AG09309 (cell line): Measurements from ENCODE around the gene FSTL4.

ENCODE experiments used
- DNase-seq: peaks from one replicate; pipeline ENCODE4 v3.0.0-alpha.2; 2010; ENCODE audit warnings: low read depth
- H3K4me3 ChIP-seq: 2 replicates; pipeline ENCODE4 v1.5.1; 2011; ENCODE audit warnings: mild to moderate bottlenecking, low read depth, low read length, moderate library complexity; ENCODE audit not compliant: control insufficient read depth
- TF ChIP-seq, protein P1 (sequence below): IDR thresholded peaks from 2 replicates; pipeline ENCODE4 v1.5.1; 2011; ENCODE audit warnings: mild to moderate bottlenecking, low read depth, low read length, inconsistent platforms; ENCODE audit not compliant: insufficient read depth, control insufficient read depth; ENCODE audit errors: missing control alignments

Gene FSTL4

DNA sequence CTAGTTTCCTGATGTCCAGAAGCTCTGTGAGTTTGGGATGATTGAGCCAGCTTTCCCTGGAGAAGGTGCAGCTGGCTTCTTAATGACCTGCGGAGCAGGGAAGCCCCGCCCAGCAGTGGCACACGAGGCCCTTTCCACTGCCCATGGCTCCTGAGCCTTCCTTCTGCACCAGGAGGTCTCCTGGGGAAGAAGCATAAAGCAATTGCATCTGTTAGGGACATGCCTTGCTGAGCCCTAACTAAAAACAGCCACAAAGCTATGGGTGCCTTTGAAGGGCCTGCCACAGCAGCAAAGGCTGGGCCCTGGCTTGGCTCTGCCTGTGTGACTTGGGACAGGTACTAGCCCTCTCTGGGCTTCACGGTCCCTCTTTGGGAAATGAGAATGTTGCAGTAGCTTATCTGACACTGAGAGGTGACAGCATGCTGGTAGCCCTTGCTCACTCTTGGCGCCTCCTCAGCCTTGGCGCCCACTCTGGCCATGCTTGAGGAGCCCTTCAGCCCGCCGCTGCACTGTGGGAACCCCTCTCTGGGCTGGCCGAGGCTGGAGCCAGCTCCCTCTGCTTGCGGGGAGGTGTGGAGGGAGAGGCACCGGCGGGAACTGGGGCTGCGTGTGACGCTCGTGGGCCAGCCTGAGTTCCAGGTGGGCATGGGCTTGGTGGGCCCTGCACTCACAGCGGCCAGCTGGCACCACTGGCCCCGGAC is 218.4 kb downstream of the FSTL4 start:
- H3K4me3 ChIP-seq: no peak overlapping the region
- no peak for DNase-seq
- TF ChIP-seq, protein P1, sequence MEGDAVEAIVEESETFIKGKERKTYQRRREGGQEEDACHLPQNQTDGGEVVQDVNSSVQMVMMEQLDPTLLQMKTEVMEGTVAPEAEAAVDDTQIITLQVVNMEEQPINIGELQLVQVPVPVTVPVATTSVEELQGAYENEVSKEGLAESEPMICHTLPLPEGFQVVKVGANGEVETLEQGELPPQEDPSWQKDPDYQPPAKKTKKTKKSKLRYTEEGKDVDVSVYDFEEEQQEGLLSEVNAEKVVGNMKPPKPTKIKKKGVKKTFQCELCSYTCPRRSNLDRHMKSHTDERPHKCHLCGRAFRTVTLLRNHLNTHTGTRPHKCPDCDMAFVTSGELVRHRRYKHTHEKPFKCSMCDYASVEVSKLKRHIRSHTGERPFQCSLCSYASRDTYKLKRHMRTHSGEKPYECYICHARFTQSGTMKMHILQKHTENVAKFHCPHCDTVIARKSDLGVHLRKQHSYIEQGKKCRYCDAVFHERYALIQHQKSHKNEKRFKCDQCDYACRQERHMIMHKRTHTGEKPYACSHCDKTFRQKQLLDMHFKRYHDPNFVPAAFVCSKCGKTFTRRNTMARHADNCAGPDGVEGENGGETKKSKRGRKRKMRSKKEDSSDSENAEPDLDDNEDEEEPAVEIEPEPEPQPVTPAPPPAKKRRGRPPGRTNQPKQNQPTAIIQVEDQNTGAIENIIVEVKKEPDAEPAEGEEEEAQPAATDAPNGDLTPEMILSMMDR: no peak

DNA sequence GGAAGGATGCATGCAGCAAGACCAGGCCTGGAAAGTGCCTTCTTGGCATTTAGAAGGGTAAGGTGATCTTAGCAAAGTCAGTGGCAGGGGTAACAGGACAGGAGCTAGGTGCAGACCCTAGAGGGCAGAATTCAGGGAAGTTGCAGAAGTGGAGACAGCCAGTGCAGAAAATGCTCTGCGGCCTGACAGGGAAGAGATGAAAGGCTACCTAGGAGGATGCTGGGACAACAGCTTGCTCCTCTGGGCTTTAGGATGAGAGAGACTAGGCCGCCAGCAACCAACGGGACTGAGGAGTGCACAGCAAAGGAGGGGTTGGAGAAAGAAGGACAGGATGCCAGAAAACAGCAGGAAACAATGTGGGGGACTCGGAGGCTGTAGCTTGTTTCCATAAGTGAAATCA is 219.9 kb downstream of the FSTL4 start:
- DNase-seq: no peak
- no peak overlapping the region for H3K4me3 ChIP-seq
- TF ChIP-seq, protein P1: no peak

DNA sequence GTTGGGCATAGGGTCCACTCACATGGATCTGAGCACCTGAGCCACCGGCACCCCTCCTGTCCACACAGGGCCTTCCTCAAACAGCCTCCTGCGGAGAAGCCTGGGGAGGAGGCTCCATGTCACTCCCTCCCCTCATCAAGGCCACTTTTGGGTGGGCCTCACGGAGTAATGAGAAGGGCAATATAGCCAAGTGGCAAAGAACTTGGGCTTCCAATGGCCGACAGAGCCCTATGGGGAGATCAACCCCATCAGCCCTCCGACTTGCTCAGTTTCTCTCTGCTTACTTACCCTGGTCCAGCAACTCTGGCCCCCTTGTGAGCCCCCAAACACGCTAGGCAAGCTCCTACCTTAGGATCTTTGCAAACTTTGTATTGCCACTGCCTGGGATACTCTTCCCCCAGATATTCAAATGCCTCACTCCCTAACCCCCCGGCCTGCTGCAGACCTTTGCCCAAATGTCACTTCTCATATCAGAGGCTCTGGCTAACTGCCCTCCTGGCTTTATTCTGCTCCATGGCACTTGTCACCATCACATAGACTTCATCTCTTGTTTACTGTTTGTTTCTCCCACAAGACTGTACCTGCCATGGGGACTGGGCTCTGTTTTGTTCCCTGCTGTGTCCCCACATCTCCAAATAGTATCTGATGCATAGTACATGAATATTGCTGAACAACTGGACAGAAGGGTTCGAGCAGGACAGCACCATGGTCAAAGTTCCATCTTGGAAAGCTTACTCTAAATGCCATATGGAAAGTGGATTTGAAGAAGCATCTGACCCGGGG is 220.8 kb downstream of the FSTL4 start:
- TF ChIP-seq, protein P1: no peak
- DNase-seq: no peak
- no peak overlapping the region for H3K4me3 ChIP-seq

DNA sequence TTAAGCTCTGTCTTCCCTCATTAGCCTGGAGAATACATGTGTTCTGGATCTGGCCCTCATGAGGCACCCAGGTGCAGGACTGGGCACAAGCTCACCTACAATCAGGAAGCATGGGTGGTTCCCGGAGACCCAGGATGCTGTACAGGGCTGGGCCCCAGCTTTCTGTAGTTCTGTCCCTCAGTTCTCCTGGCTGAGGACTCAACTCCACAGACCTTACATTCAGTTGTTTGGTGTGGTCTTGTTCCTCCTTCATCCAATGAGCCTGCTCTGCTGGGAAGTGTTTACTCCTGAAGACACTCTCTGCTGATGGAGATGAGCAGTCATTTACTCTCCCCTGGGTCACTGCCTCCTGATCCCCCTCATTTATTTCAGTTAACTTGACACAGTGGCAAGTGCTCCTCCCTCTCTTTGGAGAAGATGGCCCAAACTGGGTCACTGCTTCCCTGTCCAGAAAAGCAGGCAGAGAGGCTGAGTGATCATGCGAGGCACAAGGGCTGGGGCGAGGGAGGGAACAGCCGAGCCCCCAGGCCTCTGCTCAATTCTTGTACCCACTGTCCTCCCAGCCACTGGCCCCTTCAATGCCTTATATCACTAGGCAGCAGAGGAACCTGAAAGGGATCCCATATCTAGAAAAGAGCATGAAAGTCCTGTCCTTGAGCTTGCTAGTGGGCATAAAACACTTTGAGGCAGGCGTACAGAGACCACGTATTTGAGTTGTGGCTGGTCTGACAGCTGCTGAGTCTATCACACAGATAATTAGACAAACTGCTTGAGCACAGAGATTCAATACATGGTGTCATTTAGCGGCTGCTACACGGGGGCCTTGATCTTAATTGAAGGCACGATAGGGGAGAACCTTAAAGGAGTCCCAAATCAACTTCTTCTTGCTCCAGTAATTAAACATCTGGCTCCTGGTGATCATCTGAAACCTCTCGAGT is 221.7 kb downstream of the FSTL4 start:
- DNase-seq: no peak
- TF ChIP-seq, protein P1: no peak
- no peak overlapping the region for H3K4me3 ChIP-seq

DNA sequence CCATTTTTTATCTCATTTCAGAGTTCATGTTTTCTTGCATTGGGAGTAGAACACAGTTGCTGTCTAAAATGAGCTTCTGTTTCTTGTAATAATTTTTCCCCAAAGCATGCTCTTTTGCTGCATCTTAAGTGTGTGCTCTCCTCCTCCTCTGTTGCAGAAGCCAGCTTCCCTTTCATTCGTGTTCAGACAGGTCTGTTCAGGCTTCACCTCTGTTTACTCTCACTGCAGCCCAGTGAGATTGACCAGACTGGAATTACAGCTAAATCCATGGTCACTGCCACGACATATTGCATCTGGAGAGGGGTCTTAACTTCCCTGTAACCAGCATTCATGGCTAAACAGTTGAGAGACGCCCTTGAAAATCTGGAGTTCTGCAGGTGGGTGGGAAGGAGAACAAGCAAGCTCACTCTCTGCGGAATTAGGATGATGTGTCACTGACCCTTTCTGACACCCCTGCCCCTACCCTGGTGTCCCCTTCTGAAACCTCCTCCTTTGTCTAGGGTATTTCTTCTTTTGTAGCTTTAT is 223.2 kb downstream of the FSTL4 start:
- DNase-seq: no peak
- TF ChIP-seq, protein P1: no peak
- H3K4me3 ChIP-seq: no peak overlapping the region

DNA sequence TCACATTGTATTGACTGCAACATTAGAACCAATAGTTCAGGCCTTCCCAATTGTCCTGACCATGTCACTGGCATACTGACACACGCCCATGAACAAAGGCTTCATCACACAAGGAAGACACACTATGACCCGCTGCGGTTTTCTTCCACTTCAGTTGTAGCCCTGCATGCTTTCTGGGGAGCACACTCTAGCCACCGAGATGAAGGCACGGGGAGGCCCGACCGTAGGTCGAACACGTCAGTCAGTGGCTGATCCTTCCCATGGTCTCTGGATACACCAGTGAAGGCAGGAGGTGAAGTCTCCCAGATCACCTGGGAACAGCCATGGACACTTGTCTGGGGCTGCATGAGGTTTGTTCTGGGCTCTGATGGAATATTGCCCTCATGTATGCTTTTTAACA is 224.7 kb downstream of the FSTL4 start:
- TF ChIP-seq, protein P1: no peak
- no peak overlapping the region for H3K4me3 ChIP-seq

More for the DNA sequence above, 224.7 kb downstream of the FSTL4 start:
- DNase-seq: no peak
